Cardiac muscle cell (in vitro differentiated cells and primary cell): ENCODE results near the gene KDM2A. TPM values are rescaled to one million over a fixed set of nuclear protein-coding genes. Genes with fewer than 3 reads are reported as not detected.

Source experiments
- DNase-seq, 2 donors: peaks; one replicate each; pipeline versions ENCODE4 v3.0.0 to v3.0.0-alpha.2; 2010 to 2017; ENCODE audit warnings: low read depth in 1 of 2, low spot score in 1 of 2
- H3K27ac ChIP-seq: fragments of 200-600 bp; sonication (generic); 2 replicates; pipeline ENCODE4 v1.5.1; 2016
- H3K27me3 ChIP-seq: fragments of 200-600 bp; sonication (generic); 2 replicates; pipeline ENCODE4 v1.6.0; 2016; ENCODE audit warnings: control low read depth
- H3K36me3 ChIP-seq: fragments of 200-600 bp; sonication (generic); 2 replicates; pipeline ENCODE4 v1.5.1; 2016; ENCODE audit warnings: control low read depth
- H3K4me1 ChIP-seq: fragments of 200-600 bp; sonication (generic); 2 replicates; pipeline ENCODE4 v1.8.1; 2017; ENCODE audit warnings: low read depth, mild to moderate bottlenecking, mixed run types
- H3K4me3 ChIP-seq: fragments of 200-600 bp; sonication (generic); 2 replicates; pipeline ENCODE4 v1.5.1; 2016; ENCODE audit warnings: mild to moderate bottlenecking
- H3K9me3 ChIP-seq: fragments of 200-600 bp; sonication (generic); 2 replicates; pipeline ENCODE4 v1.5.1; 2017; ENCODE audit warnings: low read depth, mild to moderate bottlenecking, control low read depth
- polyA plus RNA-seq: library from polyadenylated mRNA; unstranded; fragments of >200 nt; fragmentation: Nextera tagmentation; extraction: Ambion mirVana; gene quantifications from 2 replicates; pipeline ENCODE4 v1.2.1, GENCODE V29; 2016
- total RNA-seq: library from RNA; depleted of rRNA; stranded (reverse); fragments of >200 nt; gene quantifications from 2 replicates; pipeline ENCODE4 v1.2.3, GENCODE V29; 2016
- TF ChIP-seq, protein P1 (sequence below): IDR thresholded peaks from 2 replicates; pipeline ENCODE4 v1.5.1; 2012; ENCODE audit warnings: low read depth, mild to moderate bottlenecking, low read length

KDM2A gene
- total and polyA plus RNA-seq, 2 experiments from 2014 or later, result 17.6 to 37.8 TPM

DNA sequence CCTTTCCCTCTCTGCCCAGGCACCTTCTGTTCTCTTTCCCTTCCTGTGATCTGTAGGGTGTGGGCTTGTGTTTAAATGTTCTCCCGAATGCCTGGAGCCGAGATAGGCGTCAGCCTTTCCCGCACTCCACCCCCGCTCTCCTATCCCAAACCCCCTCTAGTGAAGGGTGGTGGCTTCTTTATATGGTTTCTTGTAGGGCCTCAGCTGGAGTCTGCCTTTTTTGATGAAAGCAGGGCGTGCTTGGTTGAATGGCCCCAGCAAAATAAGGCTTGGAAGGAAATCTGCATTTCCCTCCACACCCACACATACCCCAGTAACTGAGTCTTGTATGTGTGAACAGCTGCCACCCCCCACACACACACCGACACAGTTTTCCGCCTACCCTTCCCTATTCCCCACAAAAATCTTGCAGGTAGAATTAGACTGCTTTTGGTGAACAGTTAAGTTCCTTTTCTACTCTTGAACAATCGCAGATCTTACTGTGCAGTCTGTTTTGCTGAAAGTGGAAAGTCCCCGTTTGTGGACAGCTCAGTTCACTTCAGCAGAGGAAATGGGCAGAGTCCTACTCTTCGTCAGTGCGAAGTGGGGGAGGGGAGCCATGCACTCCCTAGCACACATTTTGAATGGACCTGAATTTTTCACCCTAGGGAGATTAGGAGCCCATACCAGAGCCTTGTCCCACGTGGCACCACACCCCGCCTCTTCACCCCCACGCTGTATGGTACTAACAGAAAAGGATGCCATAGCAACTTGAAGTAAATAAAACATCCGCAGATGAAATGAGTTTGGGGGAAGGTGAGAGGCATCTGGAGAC, 121.7 kb downstream of the KDM2A start:
- no peaks in the 10 kb centered on the region for H3K9me3 ChIP-seq
- DNase-seq, result peak; percentile 59 to 82

DNA sequence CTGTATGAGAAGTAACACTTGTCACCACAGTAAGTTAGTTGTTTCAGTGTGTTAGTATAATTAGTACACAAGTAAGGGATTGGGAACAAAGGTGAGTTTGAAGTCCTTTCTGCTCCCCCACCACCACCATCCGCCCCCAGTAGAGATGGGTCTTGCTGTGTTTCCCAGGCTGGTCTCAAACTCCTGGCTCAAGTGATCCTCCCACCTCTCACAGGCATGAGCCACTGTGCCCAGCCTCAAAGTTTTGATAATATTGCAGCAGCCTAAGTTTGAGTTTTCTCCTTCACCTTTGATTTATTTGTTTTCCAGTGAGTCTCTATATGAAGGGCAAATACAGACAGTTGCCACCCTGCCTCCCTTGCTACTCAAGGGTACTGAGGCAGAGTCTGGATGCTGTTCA, 123.5 kb downstream of the KDM2A start:
- H3K9me3 ChIP-seq, result no peaks in the 10 kb centered on the region
- no peak for DNase-seq
- TF ChIP-seq, protein P1, sequence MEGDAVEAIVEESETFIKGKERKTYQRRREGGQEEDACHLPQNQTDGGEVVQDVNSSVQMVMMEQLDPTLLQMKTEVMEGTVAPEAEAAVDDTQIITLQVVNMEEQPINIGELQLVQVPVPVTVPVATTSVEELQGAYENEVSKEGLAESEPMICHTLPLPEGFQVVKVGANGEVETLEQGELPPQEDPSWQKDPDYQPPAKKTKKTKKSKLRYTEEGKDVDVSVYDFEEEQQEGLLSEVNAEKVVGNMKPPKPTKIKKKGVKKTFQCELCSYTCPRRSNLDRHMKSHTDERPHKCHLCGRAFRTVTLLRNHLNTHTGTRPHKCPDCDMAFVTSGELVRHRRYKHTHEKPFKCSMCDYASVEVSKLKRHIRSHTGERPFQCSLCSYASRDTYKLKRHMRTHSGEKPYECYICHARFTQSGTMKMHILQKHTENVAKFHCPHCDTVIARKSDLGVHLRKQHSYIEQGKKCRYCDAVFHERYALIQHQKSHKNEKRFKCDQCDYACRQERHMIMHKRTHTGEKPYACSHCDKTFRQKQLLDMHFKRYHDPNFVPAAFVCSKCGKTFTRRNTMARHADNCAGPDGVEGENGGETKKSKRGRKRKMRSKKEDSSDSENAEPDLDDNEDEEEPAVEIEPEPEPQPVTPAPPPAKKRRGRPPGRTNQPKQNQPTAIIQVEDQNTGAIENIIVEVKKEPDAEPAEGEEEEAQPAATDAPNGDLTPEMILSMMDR, result no peak
- H3K36me3 ChIP-seq, result peaks cover 30% of the 10 kb centered on the region
- H3K4me1 ChIP-seq, result peaks cover 30% of the 10 kb centered on the region
- H3K4me3 ChIP-seq, result no peak overlapping the region
- no peak overlapping the region for H3K27ac ChIP-seq
- H3K27me3 ChIP-seq, result no peaks in the 10 kb centered on the region

More for the DNA sequence above, 121.7 kb downstream of the KDM2A start:
- TF ChIP-seq, protein P1, result no peak
- Histone ChIP-seq H3K4me3 (peak overlapping the region; percentile 58), H3K4me1 (peaks cover 30% of the 10 kb centered on the region), H3K36me3 (peaks cover 19% of the 10 kb centered on the region), H3K27ac (peak overlapping the region; percentile 94), H3K27me3 (no peaks in the 10 kb centered on the region)

DNA sequence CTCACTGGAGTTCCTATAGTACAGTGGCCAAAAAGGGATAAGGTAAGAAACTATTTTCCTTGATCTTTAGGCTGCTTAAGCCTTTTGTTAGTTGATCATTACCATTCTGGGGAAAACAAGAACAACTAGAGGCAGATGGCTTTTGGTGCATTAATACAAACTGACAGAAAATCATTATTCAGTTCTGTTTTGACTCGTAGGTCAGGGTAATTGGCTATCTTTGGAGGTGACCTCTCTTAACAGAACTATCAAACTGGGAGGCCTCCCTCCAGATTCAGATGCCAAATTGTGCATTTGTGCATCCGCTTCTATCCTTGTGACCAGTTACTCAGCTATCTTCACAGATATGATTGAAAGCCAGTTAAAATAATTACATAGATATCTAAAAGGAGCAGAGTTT, 124.0 kb downstream of the KDM2A start:
- Histone ChIP-seq H3K4me1 (peaks cover 29% of the 10 kb centered on the region), H3K27ac (no peak overlapping the region), H3K27me3 (no peaks in the 10 kb centered on the region), H3K9me3 (no peaks in the 10 kb centered on the region), H3K36me3 (peaks cover 35% of the 10 kb centered on the region), H3K4me3 (no peak overlapping the region)
- TF ChIP-seq, protein P1, result no peak
- no peak for DNase-seq

DNA sequence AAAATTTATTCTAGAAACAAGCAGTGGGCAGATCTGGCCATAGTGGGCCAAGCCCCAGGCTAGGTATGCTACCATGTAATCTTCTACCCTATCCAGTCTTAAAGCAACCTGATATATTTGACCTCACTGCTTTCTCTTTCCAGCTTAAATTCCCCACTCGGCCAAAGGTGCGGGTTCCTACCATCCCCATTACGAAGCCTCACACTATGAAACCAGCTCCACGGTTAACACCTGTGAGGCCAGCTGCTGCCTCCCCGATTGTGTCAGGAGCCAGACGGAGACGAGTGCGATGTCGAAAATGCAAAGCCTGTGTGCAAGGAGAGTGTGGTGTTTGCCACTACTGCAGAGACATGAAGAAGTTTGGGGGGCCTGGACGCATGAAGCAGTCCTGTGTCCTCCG, 126.0 kb downstream of the KDM2A start:
- peaks cover 53% of the 10 kb centered on the region for H3K36me3 ChIP-seq
- TF ChIP-seq, protein P1, result no peak
- H3K27ac ChIP-seq, result no peak overlapping the region
- no peaks in the 10 kb centered on the region for H3K9me3 ChIP-seq
- H3K4me3 ChIP-seq, result no peak overlapping the region
- no peaks in the 10 kb centered on the region for H3K27me3 ChIP-seq
- H3K4me1 ChIP-seq, result peaks cover 24% of the 10 kb centered on the region
- no peak for DNase-seq

DNA sequence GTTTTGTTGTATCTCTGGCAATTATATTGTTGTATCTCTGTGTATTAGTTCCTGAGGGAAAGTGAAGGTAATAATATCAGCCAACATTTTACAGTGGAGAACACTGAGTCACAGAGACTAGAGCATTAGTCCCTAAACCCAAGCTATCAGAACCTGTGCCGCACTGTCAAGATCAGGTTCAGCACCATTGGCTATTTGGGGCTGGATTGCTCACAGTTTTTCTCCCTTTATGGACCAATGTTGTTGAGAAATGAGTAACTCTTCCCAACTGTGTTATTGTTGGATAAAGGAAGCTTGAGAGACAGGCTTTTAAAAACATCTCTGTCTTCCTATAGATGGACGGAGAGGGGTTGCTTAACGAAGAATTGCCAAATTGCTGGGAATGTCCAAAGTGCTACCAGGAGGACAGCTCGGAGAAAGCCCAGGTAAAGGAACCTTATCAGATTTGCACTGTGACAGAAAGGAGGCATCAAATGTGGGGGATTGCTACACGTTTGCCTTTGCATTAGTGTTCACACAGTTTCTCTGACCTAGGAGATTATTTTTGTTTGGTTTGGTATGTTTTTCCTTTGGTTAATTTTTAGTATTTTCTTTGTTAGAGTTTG, 129.0 kb downstream of the KDM2A start:
- H3K4me1 ChIP-seq, result peaks cover 13% of the 10 kb centered on the region
- DNase-seq, result no peak
- no peaks in the 10 kb centered on the region for H3K9me3 ChIP-seq
- H3K27ac ChIP-seq, result peak overlapping the region; percentile 77
- TF ChIP-seq, protein P1, result no peak
- peaks cover 73% of the 10 kb centered on the region for H3K36me3 ChIP-seq
- H3K27me3 ChIP-seq, result no peaks in the 10 kb centered on the region
- no peak overlapping the region for H3K4me3 ChIP-seq
